ENCODE data around the gene NAV2.

Gene NAV2

DNA sequence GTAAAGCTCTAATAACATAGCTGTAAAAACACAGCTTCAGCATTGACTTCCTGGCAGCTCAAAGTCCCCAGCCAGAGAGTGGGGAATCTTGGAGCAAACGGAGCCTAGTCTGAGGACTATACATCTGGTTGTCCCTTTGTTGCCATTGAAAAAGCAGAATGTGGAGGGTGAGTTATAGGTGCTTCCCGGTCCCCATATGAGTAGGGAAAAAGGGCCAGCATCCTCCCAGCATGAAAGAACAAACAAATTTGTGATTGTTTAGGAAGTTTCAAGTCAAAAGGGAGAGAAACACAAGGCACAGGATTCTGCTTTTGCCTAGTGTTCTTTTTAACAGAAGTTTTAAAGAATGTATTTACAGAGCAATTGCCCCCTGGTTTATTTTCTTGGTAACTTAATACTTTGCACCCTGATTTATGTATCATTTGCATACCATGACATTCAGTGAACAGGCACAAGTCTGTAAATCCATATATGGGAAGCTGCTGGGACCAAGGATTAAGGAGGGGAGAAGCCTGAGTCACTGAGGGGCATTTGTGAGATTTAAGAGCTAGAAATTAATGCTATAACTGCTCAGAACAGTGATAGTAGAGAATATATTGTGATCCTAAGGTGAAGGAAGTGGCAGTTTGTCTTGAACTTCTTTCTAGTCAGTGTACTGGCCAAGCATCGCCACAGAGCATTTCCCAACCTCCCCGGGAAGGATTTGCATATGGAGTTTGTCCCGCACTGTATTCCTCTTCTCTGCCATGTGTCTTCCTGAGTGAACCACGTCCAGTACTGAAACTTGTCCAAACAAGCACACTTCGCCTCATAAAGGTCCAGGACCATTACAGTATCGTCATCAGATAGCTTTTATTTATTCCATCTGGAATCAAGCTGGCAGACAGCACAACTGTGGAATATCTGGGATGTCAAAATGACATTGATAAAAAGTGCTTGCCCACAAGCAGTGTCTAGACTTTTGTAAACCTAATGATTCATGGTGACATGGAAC, 344.6 kb downstream of the NAV2 start:
- Histone ChIP-seq H3K4me2 (ENCODE audit: low read length) (no peak overlapping the region), H3K79me1 (ENCODE audit: low read length) (peaks cover 8% of the 10 kb centered on the region), H2AFZ (ENCODE audit: insufficient read depth, low read length, poor library complexity) (no peak overlapping the region), H2BK5ac (ENCODE audit: low read depth, low read length, poor library complexity) (no peak overlapping the region), H3K27ac (ENCODE audit: low read depth, low read length) (peak overlapping the region; percentile 6), H2BK12ac (ENCODE audit: low read length) (no peak overlapping the region), H4K8ac (ENCODE audit: low read depth, low read length) (no peak overlapping the region), H3K9me3 (ENCODE audit: insufficient read depth, low read depth, low read length) (no peaks in the 10 kb centered on the region), H3K4me3 (ENCODE audit: low read depth, low read length) (no peak overlapping the region), H3K23ac (ENCODE audit: low read length) (no peak overlapping the region), H3K4me1 (ENCODE audit: control insufficient read depth in 1 of 2, insufficient read depth in 2 of 2, low read length in 2 of 2) (peaks cover 9 to 11% of the 10 kb centered on the region in 2 experiments), H3K4ac (ENCODE audit: low read depth, low read length) (no peak overlapping the region), H3K36me3 (ENCODE audit: control insufficient read depth in 1 of 2, insufficient read depth in 2 of 2, low read length in 2 of 2) (peaks cover 15 to 43% of the 10 kb centered on the region in 2 experiments), H3K14ac (ENCODE audit: low read length) (no peak overlapping the region), H3K27me3 (ENCODE audit: insufficient read depth, low read length) (no peaks in the 10 kb centered on the region), H3K79me2 (ENCODE audit: control insufficient read depth, insufficient read depth, low read length, poor library complexity) (no peaks in the 10 kb centered on the region), H3K18ac (ENCODE audit: low read length) (peak overlapping the region; percentile 56), H4K91ac (ENCODE audit: low read depth, low read length) (no peak overlapping the region), H2BK120ac (ENCODE audit: insufficient read depth, low read length, poor library complexity) (no peak overlapping the region), H4K12ac (ENCODE audit: low read depth, low read length) (no peak overlapping the region), H3K9ac (ENCODE audit: low read length) (no peak overlapping the region), H2AK5ac (ENCODE audit: low read length) (no peak overlapping the region)
- DNase-seq, result no peak
- WGBS (ENCODE audit: extremely low coverage, insufficient coverage, insufficient read length), result no CpG with 5 or more reads among the region's 8 CpGs

DNA sequence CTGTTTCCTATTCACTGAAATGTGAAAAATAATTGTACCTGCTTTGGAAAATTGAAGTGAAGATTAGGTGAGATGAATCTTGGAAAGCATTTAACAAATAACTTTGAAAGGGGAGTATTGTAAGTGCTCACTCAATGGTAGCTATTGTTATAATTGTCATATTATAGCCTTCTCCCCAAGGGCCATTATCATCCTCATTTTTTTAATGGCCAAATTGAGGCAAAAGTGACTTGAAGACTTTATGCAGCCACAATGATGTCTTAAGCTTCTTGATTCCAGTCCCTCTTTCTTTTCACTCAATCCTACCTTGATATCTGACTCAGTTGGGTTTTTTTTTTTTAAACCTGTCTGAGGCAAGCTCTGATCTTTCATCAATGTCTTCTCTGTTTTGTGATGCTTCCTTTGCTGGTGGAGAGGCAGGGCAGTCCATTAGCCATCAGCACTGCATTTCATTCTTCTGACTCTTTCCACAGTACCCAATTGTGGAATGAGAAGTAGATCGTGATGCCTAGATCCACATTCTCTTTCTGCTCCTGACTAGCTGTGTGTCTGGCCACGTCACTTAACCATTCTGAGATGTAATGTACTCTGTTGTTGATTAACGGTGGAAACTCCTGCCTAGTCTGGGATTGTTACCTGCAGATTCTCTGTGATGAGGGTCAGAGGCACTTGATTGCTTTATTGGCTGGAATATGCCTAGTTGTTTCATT, 346.3 kb downstream of the NAV2 start:
- H4K91ac ChIP-seq (ENCODE audit: low read depth, low read length), result no peak overlapping the region
- H2AFZ ChIP-seq (ENCODE audit: insufficient read depth, low read length, poor library complexity), result no peak overlapping the region
- no peaks in the 10 kb centered on the region for H3K79me2 ChIP-seq (ENCODE audit: control insufficient read depth, insufficient read depth, low read length, poor library complexity)
- H4K8ac ChIP-seq (ENCODE audit: low read depth, low read length), result no peak overlapping the region
- H3K4me2 ChIP-seq (ENCODE audit: low read length), result no peak overlapping the region
- DNase-seq, result peak; percentile 86 to 91
- no peak overlapping the region for H3K23ac ChIP-seq (ENCODE audit: low read length)
- peaks cover 8% of the 10 kb centered on the region for H3K79me1 ChIP-seq (ENCODE audit: low read length)
- H3K9ac ChIP-seq (ENCODE audit: low read length), result no peak overlapping the region
- peak overlapping the region; percentile 41 for H3K14ac ChIP-seq (ENCODE audit: low read length)
- H2BK120ac ChIP-seq (ENCODE audit: insufficient read depth, low read length, poor library complexity), result peak overlapping the region; percentile 60
- no peak overlapping the region for H4K12ac ChIP-seq (ENCODE audit: low read depth, low read length)
- no peak overlapping the region for H3K4ac ChIP-seq (ENCODE audit: low read depth, low read length)
- H3K27me3 ChIP-seq (ENCODE audit: insufficient read depth, low read length), result no peaks in the 10 kb centered on the region
- no peak overlapping the region for H3K4me3 ChIP-seq (ENCODE audit: low read depth, low read length)
- WGBS (ENCODE audit: extremely low coverage, insufficient coverage, insufficient read length), result no CpG with 5 or more reads among the region's 3 CpGs
- H3K9me3 ChIP-seq (ENCODE audit: insufficient read depth, low read depth, low read length), result no peaks in the 10 kb centered on the region
- peak overlapping the region; percentile 55 for H2AK5ac ChIP-seq (ENCODE audit: low read length)
- peak overlapping the region; percentile 67 for H2BK12ac ChIP-seq (ENCODE audit: low read length)
- H3K36me3 ChIP-seq (ENCODE audit: control insufficient read depth in 1 of 2, insufficient read depth in 2 of 2, low read length in 2 of 2), result peaks cover 15 to 45% of the 10 kb centered on the region in 2 experiments
- H3K27ac ChIP-seq (ENCODE audit: low read depth, low read length), result peak overlapping the region; percentile 45
- peaks cover 9 to 11% of the 10 kb centered on the region in 2 experiments for H3K4me1 ChIP-seq (ENCODE audit: control insufficient read depth in 1 of 2, insufficient read depth in 2 of 2, low read length in 2 of 2)
- H2BK5ac ChIP-seq (ENCODE audit: low read depth, low read length, poor library complexity), result peak overlapping the region; percentile 22
- peak overlapping the region; percentile 70 for H3K18ac ChIP-seq (ENCODE audit: low read length)

DNA sequence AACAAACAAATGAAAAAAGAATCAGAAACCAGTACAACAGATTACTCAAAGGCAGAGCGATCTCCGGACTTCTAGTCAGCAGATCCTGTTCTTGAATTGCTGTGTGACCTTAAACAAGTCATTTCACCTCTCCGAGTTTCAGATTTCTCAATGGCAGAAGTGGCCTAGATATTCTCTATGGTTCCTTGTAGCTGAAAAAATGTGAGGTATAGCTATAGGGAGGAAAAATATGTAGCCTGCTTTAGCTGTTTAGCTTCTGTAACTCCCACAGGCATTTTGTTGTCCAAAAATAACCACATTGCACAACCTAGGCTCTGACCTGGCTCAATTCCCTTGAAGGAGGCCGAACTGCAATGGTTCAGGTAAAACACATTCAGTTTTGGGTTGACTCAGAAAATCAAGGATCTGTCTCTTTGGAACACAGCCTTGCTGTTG, 347.0 kb downstream of the NAV2 start:
- Histone ChIP-seq H4K8ac (ENCODE audit: low read depth, low read length) (no peak overlapping the region), H2BK120ac (ENCODE audit: insufficient read depth, low read length, poor library complexity) (no peak overlapping the region), H3K36me3 (ENCODE audit: control insufficient read depth in 1 of 2, insufficient read depth in 2 of 2, low read length in 2 of 2) (peaks cover 15 to 48% of the 10 kb centered on the region in 2 experiments), H3K27ac (ENCODE audit: low read depth, low read length) (peak overlapping the region; percentile 59), H3K4me1 (ENCODE audit: control insufficient read depth in 1 of 2, insufficient read depth in 2 of 2, low read length in 2 of 2) (peaks cover 11 to 14% of the 10 kb centered on the region in 2 experiments), H3K79me1 (ENCODE audit: low read length) (peaks cover 10% of the 10 kb centered on the region), H3K4me2 (ENCODE audit: low read length) (no peak overlapping the region), H3K9me3 (ENCODE audit: insufficient read depth, low read depth, low read length) (no peaks in the 10 kb centered on the region), H3K4ac (ENCODE audit: low read depth, low read length) (no peak overlapping the region), H2BK12ac (ENCODE audit: low read length) (no peak overlapping the region), H3K14ac (ENCODE audit: low read length) (no peak overlapping the region), H3K79me2 (ENCODE audit: control insufficient read depth, insufficient read depth, low read length, poor library complexity) (no peaks in the 10 kb centered on the region), H3K23ac (ENCODE audit: low read length) (no peak overlapping the region), H3K9ac (ENCODE audit: low read length) (no peak overlapping the region), H4K91ac (ENCODE audit: low read depth, low read length) (no peak overlapping the region), H2AFZ (ENCODE audit: insufficient read depth, low read length, poor library complexity) (no peak overlapping the region), H4K12ac (ENCODE audit: low read depth, low read length) (no peak overlapping the region), H3K4me3 (ENCODE audit: low read depth, low read length) (no peak overlapping the region), H2AK5ac (ENCODE audit: low read length) (no peak overlapping the region), H2BK5ac (ENCODE audit: low read depth, low read length, poor library complexity) (peak overlapping the region; percentile 27), H3K27me3 (ENCODE audit: insufficient read depth, low read length) (no peaks in the 10 kb centered on the region), H3K18ac (ENCODE audit: low read length) (no peak overlapping the region)
- peak; percentile 74 to 86 for DNase-seq
- no CpG with 5 or more reads among the region's 4 CpGs for WGBS (ENCODE audit: extremely low coverage, insufficient coverage, insufficient read length)

DNA sequence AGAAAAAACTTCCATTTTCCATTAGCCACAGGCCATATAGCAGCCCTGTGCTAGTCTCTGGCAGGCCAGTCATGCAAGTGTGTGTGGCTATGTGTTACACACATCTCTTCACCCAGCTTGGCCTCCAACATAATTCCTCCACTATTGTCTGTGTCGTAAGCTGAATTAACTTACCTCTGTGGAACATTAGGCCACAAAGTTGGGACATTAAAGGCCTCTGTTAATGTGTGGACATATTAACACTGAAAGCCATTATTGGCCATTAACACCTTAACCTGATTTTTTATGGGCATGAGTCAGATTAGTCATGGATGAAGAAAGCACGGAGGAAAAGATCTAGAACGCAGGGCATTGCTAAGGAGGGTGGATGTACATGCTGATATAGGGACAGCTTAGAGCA, 347.5 kb downstream of the NAV2 start:
- Histone ChIP-seq H3K4ac (ENCODE audit: low read depth, low read length) (no peak overlapping the region), H3K4me2 (ENCODE audit: low read length) (no peak overlapping the region), H3K27ac (ENCODE audit: low read depth, low read length) (peak overlapping the region; percentile 59), H4K12ac (ENCODE audit: low read depth, low read length) (no peak overlapping the region), H3K79me1 (ENCODE audit: low read length) (peaks cover 10% of the 10 kb centered on the region), H2BK5ac (ENCODE audit: low read depth, low read length, poor library complexity) (peak overlapping the region; percentile 27), H3K14ac (ENCODE audit: low read length) (no peak overlapping the region), H3K18ac (ENCODE audit: low read length) (no peak overlapping the region), H2BK120ac (ENCODE audit: insufficient read depth, low read length, poor library complexity) (peak overlapping the region; percentile 15), H4K91ac (ENCODE audit: low read depth, low read length) (peak overlapping the region; percentile 19), H3K79me2 (ENCODE audit: control insufficient read depth, insufficient read depth, low read length, poor library complexity) (no peaks in the 10 kb centered on the region), H3K9ac (ENCODE audit: low read length) (no peak overlapping the region), H2BK12ac (ENCODE audit: low read length) (no peak overlapping the region), H3K27me3 (ENCODE audit: insufficient read depth, low read length) (no peaks in the 10 kb centered on the region), H4K8ac (ENCODE audit: low read depth, low read length) (no peak overlapping the region), H3K9me3 (ENCODE audit: insufficient read depth, low read depth, low read length) (no peaks in the 10 kb centered on the region), H2AK5ac (ENCODE audit: low read length) (no peak overlapping the region), H3K36me3 (ENCODE audit: control insufficient read depth in 1 of 2, insufficient read depth in 2 of 2, low read length in 2 of 2) (peaks cover 15 to 48% of the 10 kb centered on the region in 2 experiments), H3K23ac (ENCODE audit: low read length) (peak overlapping the region; percentile 90), H3K4me3 (ENCODE audit: low read depth, low read length) (no peak overlapping the region), H3K4me1 (ENCODE audit: control insufficient read depth in 1 of 2, insufficient read depth in 2 of 2, low read length in 2 of 2) (peaks cover 11 to 14% of the 10 kb centered on the region in 2 experiments), H2AFZ (ENCODE audit: insufficient read depth, low read length, poor library complexity) (no peak overlapping the region)
- DNase-seq, result no peak
- WGBS (ENCODE audit: extremely low coverage, insufficient coverage, insufficient read length), result no CpG with 5 or more reads among the region's 3 CpGs

All from trophoblast cell (in vitro differentiated cells and primary cell).